ENCODE measurements around the gene RBFOX1.

GRCh38 chr16:7452090-7452489 is 119.4 kb downstream of the RBFOX1 start:
- no peak for TF ChIP-seq CTCF (IDR thresholded peaks at IDR 0.05)
- no peak for TF ChIP-seq POLR2AphosphoS5 (IDR thresholded peaks at IDR 0.05)
- no peak for TF ChIP-seq POLR2A (IDR thresholded peaks at IDR 0.05)
